T-helper 2 cell treated with Interferon-gamma antibody and Interleukin-4, amounts not matched to agents 5 μg/mL and 100 μg/mL, for 36 hours (primary cell): ENCODE measurements around the gene ARMC9.
"Not testable (repeated sequence)": the region's sequence is repeated elsewhere in the genome, so short reads cannot be mapped to it uniquely, and the experiment has no call there.

Experiments
- DNase-seq: peaks from one replicate; pipeline ENCODE4 v3.0.0; 2021; ENCODE audit warnings: low spot score
- H3K27ac Mint-ChIP-seq: one replicate; pipeline ENCODE4 v1.8.0; 2021; ENCODE audit warnings: mild to moderate bottlenecking, mixed read lengths
- H3K27me3 Mint-ChIP-seq: one replicate; pipeline ENCODE4 v1.8.0; 2021; ENCODE audit warnings: low read depth, mixed read lengths
- H3K36me3 Mint-ChIP-seq: one replicate; pipeline ENCODE4 v1.8.0; 2021; ENCODE audit warnings: low read depth, mixed read lengths
- H3K4me1 Mint-ChIP-seq: one replicate; pipeline ENCODE4 v1.8.0; 2021; ENCODE audit warnings: low read depth, mixed read lengths
- H3K4me3 Mint-ChIP-seq: one replicate; pipeline ENCODE4 v1.8.0; 2022; ENCODE audit warnings: mild to moderate bottlenecking, moderate library complexity, mixed read lengths
- H3K9me3 Mint-ChIP-seq: one replicate; pipeline ENCODE4 v1.8.0; 2021; ENCODE audit warnings: mixed read lengths

The ARMC9 gene

GRCh38 chr2:231228223-231228622 is 29.8 kb downstream of the ARMC9 start:
- Mint-ChIP-seq H3K27ac (no peak overlapping the region), H3K4me3 (no peak overlapping the region), H3K9me3 (no peaks in the 10 kb centered on the region), H3K4me1 (no peaks in the 10 kb centered on the region), H3K27me3 (no peaks in the 10 kb centered on the region), H3K36me3 (no peaks in the 10 kb centered on the region)
- no peak for DNase-seq

DNA sequence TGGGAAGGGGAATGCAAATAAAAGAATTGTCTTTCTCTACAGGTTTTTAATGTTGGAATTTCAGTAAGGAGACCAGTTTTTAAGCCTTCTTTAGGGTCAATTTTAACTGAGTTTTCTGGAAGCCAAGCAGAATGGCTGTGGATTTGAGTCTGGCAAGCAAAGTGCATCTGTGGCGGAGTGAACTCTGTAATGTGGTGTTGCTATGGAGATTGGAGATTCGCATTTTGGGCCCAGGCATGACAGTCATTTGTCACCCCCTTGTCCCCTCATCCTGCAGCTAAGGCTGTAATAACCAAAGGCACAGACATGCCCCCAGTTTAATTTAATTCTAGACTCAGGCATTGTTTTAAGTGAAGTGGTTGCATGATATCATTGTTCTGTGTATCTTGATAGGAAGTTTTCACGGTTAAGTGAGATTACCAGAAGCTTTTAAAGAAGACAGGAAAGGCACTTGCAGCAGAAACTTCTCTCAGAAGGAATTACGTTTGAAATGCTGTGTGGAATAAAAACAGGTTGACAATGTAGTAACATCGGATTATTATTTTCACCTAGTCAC is 30.6 kb downstream of the ARMC9 start:
- H3K9me3 Mint-ChIP-seq: no peaks in the 10 kb centered on the region
- no peaks in the 10 kb centered on the region for H3K4me1 Mint-ChIP-seq
- DNase-seq: no peak
- no peaks in the 10 kb centered on the region for H3K27me3 Mint-ChIP-seq
- no peak overlapping the region for H3K27ac Mint-ChIP-seq
- no peaks in the 10 kb centered on the region for H3K36me3 Mint-ChIP-seq
- H3K4me3 Mint-ChIP-seq: no peak overlapping the region

DNA sequence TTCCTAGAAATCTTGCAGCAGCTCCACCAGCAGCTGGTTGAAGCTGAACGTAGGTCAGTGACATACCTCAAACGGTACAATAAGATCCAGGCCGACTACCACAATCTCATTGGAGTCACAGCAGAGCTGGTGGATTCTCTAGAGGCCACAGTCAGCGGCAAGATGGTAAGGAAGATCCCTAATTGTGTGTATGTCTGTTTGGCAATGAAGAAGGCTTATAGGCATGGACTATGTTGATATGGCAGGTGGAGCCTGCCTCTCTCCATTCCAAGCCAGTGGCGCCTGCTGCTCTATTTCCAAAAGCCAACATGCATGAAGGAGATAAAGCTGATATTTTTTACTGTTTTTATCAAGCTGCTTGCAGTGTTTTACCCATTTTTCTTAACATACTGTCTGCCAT is 36.8 kb downstream of the ARMC9 start:
- no peaks in the 10 kb centered on the region for H3K4me1 Mint-ChIP-seq
- no peaks in the 10 kb centered on the region for H3K36me3 Mint-ChIP-seq
- H3K9me3 Mint-ChIP-seq: no peaks in the 10 kb centered on the region
- H3K27ac Mint-ChIP-seq: no peak overlapping the region
- H3K27me3 Mint-ChIP-seq: no peaks in the 10 kb centered on the region
- DNase-seq: no peak
- no peak overlapping the region for H3K4me3 Mint-ChIP-seq

- no peak for DNase-seq
- Mint-ChIP-seq H3K4me1 (no peaks in the 10 kb centered on the region), H3K27me3 (no peaks in the 10 kb centered on the region), H3K27ac (no peak overlapping the region), H3K4me3 (no peak overlapping the region), H3K36me3 (no peaks in the 10 kb centered on the region), H3K9me3 (no peaks in the 10 kb centered on the region)
Measured at GRCh38 chr2:231238689-231239088, 40.3 kb downstream of the ARMC9 start.

DNA sequence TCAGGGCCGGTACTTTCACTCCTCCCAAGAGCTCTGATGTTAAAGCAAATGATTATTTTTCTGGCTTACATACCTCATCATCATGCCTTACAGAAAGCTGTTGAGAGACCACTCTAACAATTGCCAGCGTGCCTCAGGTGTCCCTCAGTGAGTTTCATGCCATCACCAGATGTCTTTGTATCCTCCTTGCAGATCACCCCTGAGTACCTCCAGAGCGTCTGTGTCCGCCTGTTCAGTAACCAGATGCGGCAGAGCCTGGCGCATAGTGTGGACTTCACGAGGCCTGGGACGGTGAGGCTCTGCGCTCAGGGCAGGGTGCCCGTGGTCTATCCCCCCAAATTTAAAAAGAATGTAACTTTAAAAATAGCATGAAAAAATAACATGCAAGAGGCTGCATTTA is 41.3 kb downstream of the ARMC9 start:
- Mint-ChIP-seq H3K4me3 (no peak overlapping the region), H3K27ac (no peak overlapping the region), H3K27me3 (no peaks in the 10 kb centered on the region), H3K36me3 (no peaks in the 10 kb centered on the region), H3K4me1 (no peaks in the 10 kb centered on the region), H3K9me3 (no peaks in the 10 kb centered on the region)
- DNase-seq: no peak

DNA sequence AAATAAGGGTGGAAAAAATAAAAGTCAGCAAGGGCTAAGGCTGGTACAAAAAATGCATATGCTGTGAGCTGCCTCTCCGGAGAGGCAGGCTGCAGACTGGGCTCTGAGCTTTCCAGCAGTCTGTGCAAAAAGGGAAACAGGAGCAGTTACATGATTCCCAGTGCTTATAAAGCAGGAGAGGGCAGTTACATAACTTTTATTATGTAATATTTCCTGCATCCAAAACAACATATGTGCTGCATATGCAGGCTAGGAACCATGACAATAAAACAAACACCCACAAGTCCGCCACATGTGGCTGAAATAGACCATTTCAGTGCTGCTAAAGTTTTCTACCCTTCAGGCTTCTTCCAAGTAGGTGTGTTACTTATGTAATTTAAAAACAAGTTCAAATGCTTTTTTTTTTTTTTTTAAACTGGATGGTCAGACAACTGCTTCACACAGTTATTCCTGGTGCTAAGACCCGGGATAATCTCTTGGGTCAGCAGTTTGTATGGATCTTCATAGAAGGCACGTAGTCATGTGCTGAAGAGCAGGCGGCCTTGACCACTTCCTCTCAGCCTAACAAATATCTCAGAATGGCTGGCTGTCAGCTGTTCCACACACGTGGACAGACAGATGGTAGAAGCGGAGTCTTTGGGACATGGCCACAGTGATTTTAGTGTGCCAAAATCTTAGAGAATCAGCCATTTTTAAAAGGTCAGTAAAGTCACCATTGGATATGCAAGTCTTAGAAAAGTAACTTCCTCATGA is 43.5 kb downstream of the ARMC9 start:
- Mint-ChIP-seq H3K27me3 (no peaks in the 10 kb centered on the region), H3K36me3 (no peaks in the 10 kb centered on the region), H3K4me1 (no peaks in the 10 kb centered on the region), H3K9me3 (no peaks in the 10 kb centered on the region), H3K27ac (no peak overlapping the region), H3K4me3 (no peak overlapping the region)
- DNase-seq: no peak

DNA sequence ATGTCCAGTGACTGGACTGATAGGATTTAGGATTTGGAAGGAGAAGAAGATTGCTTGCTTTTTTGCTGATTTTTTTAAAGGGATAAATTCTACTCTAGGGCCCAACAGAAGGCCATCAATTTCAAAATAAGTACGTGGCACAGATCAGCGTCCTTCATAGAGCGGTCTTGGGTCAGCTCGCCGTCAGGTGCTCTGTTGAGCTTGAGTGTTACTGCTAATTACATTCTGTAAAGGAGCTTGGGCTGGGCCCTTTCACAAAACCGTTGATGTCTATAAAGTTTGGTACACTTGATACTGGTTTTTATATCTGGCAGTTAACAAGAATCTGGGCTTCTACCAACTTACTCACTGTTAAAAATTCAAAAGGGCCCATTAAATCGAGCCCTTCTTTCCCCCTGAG is 45.4 kb downstream of the ARMC9 start:
- Mint-ChIP-seq H3K9me3 (no peaks in the 10 kb centered on the region), H3K36me3 (no peaks in the 10 kb centered on the region), H3K4me1 (no peaks in the 10 kb centered on the region), H3K27me3 (no peaks in the 10 kb centered on the region), H3K27ac (no peak overlapping the region), H3K4me3 (no peak overlapping the region)
- DNase-seq: no peak

DNA sequence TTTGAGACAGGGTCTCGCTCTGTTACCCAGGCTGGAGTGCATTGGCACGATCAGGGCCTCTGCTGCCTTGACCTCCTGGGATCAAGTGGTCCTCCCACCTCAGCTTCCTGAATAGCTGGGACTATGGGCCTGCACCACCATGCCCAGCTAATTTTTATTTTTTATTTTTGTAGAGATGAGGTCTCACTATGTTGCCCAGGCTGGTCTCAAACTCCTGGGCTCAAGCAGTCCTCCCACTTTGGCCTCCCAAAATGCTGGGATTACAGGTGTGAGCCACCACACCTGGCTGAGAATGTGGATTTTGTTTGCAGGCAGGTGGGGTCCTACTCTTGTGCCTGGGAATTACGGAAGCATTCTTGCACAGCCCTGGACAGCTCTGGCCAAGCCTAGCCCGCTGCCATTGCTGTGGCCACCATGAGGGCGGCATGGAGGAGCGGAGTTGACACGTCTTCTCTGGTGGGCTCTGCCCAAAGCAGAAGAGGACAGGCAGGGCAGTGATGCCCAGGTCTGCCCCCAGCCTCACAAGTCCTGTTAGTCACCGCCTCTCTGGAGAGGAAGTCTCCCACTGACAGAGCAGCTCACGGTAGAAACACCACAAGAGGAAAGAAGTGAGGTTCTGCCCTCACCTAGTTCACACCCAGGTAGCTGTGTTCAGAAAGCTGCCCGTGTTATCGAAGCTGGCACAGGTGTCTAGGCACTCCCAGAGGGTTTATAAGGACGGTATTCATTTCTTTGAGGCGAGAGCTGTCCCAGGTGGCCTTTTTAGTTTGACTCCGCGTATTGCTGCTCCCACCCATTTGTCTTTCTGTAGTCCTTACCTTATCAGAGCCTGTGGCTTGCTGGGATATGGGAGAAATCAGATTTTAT is 46.2 kb downstream of the ARMC9 start:
- no peak for DNase-seq
- Mint-ChIP-seq H3K4me1 (no peaks in the 10 kb centered on the region), H3K27ac (no peak overlapping the region), H3K9me3 (no peaks in the 10 kb centered on the region), H3K36me3 (no peaks in the 10 kb centered on the region), H3K27me3 (no peaks in the 10 kb centered on the region), H3K4me3 (no peak overlapping the region)

DNA sequence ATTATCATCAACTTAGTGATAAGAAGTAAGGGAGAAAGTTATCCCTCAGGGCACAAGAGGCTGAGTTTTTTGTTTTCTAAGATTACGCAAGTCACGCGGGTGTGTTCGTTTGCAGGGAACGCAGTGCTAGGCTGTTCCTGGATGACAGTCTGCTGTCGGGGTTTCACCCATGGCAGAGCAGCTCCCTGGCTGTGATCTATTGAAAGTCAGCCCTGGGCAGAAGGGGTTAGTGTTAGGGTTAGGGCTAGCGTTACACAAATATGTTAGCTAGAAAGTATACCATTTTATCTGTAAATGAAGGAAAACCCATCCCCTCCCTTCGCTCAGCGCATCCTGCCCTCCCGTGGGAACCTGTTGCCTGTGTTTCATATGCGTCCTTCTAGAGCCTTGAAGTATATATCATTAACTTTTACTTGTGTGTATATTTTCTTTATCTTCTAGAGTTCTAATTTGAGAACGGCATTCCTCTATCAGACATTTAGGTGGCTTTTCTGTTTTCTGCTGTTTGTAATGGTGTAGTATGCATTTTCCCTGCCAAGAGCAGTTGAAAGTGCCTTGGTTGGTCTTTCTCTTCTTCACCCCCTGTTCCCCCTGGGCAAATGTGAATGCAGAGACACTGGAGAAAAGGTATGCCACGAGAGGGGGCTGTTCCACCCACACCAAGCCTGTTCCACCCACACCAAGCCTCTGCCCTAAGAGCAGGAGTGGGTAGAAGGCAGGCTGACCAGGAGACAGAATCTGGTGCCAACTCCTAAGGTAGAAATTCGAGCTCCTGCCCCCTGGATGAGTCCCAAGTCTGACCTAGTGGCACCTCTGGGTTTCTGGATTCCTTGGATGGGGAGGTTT is 47.0 kb downstream of the ARMC9 start:
- peaks cover 3% of the 10 kb centered on the region for H3K27me3 Mint-ChIP-seq
- no peaks in the 10 kb centered on the region for H3K36me3 Mint-ChIP-seq
- H3K9me3 Mint-ChIP-seq: no peaks in the 10 kb centered on the region
- no peak overlapping the region for H3K27ac Mint-ChIP-seq
- no peaks in the 10 kb centered on the region for H3K4me1 Mint-ChIP-seq
- no peak for DNase-seq
- no peak overlapping the region for H3K4me3 Mint-ChIP-seq

DNA sequence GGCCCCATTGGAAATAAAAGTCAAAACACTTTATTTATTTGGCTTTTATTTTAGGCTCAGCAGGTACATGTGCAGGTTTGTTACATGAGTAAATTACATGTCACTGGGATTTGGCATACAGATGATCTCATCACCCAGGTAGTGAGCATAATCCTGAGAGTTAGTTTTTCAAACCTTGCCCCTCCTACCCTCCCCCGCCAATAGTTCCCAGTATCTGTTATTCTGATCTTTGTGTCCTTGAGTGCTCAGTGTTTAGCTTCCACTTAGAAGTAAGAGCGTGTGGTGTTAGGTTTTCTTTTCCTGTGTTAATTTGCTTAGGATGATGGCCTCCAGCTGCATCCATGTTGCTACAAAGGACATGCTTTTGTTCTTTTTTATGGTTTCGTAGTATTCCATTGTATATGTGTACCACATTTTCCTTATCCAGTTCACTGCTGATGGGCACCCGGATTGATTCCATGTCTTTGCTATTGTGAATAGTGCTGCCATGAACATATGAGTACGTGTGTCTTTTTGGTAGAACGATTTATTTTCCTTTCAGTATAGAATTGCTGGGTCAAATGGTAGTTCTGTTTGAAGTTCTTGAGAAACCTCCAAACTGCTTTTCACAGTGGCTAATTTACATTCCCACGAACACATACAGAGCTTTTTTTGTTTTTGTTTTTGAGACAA is 47.9 kb downstream of the ARMC9 start:
- Mint-ChIP-seq H3K27me3 (peaks cover 7% of the 10 kb centered on the region), H3K4me1 (no peaks in the 10 kb centered on the region), H3K36me3 (no peaks in the 10 kb centered on the region), H3K27ac (no peak overlapping the region), H3K4me3 (no peak overlapping the region), H3K9me3 (no peaks in the 10 kb centered on the region)
- no peak for DNase-seq

- Mint-ChIP-seq H3K36me3 (no peaks in the 10 kb centered on the region), H3K9me3 (no peaks in the 10 kb centered on the region), H3K4me1 (no peaks in the 10 kb centered on the region), H3K27me3 (peaks cover 17% of the 10 kb centered on the region), H3K4me3 (no peak overlapping the region), H3K27ac (no peak overlapping the region)
- DNase-seq: no peak
Measured at GRCh38 chr2:231250146-231250545, 51.7 kb downstream of the ARMC9 start.

- no peaks in the 10 kb centered on the region for H3K9me3 Mint-ChIP-seq
- H3K36me3 Mint-ChIP-seq: no peaks in the 10 kb centered on the region
- H3K4me3 Mint-ChIP-seq: no peak overlapping the region
- H3K4me1 Mint-ChIP-seq: no peaks in the 10 kb centered on the region
- no peak overlapping the region for H3K27ac Mint-ChIP-seq
- peaks cover 17% of the 10 kb centered on the region for H3K27me3 Mint-ChIP-seq
- DNase-seq: no peak
Measured at GRCh38 chr2:231250698-231251097, 52.3 kb downstream of the ARMC9 start.

GRCh38 chr2:231253292-231253691 is 54.9 kb downstream of the ARMC9 start:
- H3K4me1 Mint-ChIP-seq, H3K27ac Mint-ChIP-seq, H3K4me3 Mint-ChIP-seq, DNase-seq, H3K36me3 Mint-ChIP-seq, H3K9me3 Mint-ChIP-seq: not testable (repeated sequence)
- peaks cover 32% of the 10 kb centered on the region for H3K27me3 Mint-ChIP-seq
